Left forelimb (tissue), 1 donor: ENCODE data around the gene PTTG2.

ENCODE experiments used
- DNase-seq: peaks from one replicate; pipeline ENCODE4 v3.0.0-alpha.2; 2018; ENCODE audit warnings: low spot score

Gene PTTG2

GRCh38 chr4:37985730-37986275, 25.6 kb downstream of the PTTG2 start:
- DNase-seq: no peak

GRCh38 chr4:37988670-37989069, 28.5 kb downstream of the PTTG2 start:
- no peak for DNase-seq

- DNase-seq: no peak
Observed at GRCh38 chr4:37989398-37990260, 29.4 kb downstream of the PTTG2 start.

DNA sequence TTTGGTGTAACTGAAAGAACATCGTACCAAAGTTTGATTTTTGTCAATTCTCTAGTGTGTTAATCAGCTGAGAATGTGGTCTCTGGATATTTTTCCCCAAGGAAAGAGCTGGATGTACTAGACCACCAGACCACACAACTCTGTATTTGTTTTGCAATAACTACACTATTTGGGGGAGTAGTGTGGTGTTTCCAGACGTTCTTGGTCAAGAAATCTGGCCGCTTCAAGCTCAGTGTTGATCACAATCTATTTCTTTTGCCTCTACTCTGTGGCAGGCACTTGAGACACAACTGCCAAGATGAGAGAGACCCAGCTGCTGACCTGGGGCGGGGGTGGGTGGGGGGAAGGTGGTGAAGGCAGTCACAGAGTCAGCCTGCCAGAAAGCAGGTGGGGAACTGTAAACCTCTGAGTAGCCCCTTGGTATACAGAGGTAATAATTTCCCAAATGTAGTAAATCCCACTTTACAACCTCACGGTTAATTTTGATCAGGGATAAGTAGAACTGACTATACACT, 30.6 kb downstream of the PTTG2 start:
- DNase-seq: no peak

- DNase-seq: no peak
Observed at GRCh38 chr4:37991623-37992410, 31.6 kb downstream of the PTTG2 start.

GRCh38 chr4:37993806-37994205, 33.6 kb downstream of the PTTG2 start:
- no peak for DNase-seq

DNA sequence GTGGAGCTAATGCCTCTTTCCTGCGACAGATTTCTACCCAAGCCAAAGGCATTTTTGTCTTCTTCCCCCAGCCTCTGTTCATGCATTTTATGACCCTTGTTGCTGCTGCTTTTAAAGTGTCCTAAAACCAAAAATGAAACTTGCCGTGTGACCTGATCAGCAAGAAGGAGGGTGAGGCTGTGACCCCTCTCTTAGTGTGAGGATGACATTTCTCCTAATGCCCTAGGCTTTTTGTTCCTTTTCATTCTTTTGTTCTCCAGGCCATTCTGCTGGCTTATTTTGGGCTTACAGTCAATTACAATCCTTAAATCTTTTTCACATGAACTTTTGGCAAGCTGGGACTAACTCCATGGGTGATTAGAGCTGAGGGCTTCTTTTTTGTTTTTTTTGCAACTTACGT, 34.4 kb downstream of the PTTG2 start:
- no peak for DNase-seq

DNA sequence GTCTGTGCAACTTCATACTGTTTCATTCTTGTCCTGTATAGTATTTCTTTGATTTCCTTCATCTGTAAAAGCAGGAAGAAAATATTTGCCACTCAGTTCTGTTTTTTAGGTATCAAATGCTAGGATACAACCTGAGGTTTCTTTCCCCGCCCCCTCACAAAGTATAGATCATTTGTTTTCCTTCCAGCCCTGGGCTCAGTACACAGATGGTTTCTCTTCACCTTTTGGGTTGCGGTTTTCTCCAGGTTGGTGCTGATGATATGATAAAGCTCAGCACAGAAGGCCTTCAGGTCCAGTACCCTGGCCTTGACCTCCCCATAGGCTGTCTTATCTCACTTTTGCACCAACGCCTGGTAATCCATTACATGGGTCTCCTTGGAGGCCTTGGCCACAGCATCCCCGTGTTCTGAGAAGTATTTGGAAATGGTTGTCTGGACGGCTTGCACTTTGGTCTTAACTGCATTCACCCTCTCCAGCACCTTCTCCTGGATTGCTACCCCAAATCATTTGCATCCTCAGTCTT, 35.2 kb downstream of the PTTG2 start:
- DNase-seq: no peak

DNA sequence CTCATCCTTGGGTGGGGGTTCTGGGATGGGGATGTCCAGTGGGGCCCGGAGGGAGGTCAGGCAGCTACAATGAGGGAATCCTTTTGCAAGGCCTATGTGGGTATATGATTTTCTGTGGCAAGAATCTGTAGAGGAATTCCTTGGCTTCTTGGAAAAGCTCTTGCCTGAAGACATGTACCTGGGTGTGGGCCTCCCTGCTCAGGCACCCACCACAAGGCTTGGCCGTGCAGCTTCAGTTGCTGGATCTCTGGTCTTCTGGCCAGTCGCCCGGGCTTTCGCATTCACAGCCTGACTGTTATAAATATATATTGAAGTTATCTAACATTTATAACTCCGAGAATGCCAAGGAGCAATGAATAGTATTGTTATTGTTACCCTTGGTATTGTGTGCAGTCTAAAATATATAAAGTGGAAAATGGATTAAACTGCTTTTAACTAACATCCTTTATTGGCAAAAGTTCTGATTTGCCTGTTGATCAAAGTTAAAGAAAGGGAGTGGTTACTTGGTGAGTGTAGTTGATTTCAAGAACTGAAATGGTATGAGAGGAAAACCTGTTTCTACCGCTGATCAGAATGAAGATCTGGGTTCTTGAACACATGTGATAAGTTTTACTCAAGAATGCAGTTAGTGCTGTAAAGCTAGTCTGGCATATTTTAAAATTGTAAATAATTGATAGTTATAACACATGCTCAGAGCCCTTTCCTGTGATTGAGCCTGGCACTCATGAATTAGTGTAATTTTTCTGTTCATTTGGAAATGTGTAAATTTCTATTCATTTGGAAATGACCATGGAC, 36.0 kb downstream of the PTTG2 start:
- no peak for DNase-seq

DNA sequence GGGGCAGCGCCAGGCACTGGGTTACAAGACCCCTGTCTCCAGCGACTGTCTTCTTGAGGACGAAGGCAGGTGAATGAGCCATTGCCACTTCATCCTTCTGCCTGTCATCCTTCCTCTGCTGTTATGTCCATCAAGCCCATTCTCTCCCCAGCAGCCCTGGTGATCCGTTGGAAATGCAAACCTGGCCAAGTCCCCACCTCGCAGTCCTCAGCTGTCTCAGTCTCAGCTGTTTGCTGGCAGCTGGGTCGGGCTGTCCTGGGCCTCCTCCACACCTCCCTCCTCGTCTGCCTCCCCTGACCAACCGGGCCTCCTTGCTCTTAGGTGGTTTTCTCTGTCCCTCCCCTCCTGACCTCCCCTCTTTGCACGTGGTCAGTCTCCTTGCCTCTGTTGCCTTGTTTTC, 38.0 kb downstream of the PTTG2 start:
- no peak for DNase-seq

GRCh38 chr4:37999000-37999716, 39.0 kb downstream of the PTTG2 start:
- no peak for DNase-seq

GRCh38 chr4:37999965-38000364, 39.8 kb downstream of the PTTG2 start:
- DNase-seq: no peak

- no peak for DNase-seq
Observed at GRCh38 chr4:38001927-38002326, 41.7 kb downstream of the PTTG2 start.

DNA sequence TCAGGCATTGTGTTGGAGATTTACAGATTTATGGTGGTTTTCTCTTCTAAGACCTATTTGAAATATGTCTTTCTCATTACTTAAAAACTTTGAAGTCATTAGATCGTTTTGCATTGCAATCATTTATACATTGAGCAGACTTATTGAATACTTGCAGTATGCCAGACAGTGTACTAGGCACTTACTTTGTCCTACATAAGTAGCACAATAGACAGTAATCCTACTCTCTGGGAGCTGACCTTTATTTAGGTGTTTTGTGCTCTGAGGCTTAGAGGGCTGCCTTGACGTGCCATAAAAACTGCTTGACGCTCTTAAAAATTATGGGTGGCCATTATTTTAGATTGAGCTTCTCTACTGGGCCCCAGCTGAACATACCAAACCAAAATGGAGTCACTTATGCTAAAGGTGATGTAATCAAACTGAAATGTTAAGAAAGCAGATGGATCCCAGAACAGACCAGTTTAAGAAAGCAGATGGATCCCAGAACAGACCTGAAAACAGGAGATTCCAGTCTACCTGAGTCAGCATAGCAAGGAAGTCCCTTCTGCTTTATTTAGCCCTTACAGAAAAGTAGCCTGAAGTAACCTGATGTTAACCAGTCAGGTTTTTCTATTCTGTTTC, 42.4 kb downstream of the PTTG2 start:
- DNase-seq: no peak

DNA sequence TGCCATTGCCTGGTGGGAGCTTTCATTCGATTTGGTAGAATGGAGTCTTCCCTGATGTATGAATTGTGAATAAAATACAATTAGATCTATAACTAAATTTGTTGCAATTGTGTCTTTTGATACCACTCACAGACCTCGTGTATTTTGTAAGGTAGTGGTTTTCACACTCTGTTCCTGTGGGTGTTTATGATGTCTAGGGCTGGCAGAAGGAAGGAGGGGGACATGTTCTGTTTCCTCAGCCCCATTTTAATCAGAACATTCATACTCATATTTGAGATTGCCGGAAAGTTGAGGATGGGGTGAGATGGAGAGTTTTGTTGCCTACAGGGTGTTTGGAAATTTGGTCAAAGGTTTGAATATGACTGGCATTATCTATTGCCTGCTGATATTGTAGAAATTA, 42.9 kb downstream of the PTTG2 start:
- no peak for DNase-seq

DNA sequence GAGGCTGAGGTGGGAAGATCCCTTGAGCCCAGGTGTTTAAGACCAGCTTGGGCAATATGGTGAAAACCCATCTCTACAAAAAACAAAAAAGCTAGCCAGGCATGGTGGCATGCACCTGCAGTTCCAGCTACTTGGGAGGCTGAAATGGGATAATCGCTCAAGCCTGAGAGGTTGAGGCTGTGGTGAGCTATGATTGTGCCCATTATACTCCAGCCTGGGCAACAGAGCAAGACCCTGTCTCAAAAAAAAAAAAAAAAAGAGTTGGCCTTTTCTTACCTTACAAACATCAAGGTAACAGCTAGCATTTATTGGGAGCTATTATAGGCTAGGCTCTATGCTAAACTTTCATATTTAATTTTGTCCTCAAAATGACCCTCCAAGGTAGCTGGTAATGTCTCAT, 43.4 kb downstream of the PTTG2 start:
- DNase-seq: no peak

- DNase-seq: no peak
Observed at GRCh38 chr4:38004062-38004461, 43.9 kb downstream of the PTTG2 start.

DNA sequence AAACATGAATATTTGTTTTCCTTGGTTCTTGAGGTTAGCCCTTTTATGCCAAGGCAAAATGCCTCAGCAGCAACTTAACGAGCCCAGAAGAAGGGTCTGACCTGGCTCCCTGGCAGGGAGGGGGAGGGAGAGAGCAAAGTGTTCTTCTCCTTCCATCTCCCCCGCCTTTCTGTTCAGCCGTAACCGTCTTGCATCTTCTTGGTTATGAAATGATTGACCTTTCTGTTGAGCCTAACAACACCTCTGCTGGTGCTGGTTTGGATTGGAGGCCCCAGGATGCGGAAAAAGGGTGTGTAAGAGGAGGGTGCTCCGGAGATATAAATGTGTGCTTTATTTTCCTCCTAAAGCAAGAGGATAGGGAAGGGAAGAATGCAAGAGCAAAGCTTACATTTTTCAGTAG, 44.7 kb downstream of the PTTG2 start:
- DNase-seq: no peak

DNA sequence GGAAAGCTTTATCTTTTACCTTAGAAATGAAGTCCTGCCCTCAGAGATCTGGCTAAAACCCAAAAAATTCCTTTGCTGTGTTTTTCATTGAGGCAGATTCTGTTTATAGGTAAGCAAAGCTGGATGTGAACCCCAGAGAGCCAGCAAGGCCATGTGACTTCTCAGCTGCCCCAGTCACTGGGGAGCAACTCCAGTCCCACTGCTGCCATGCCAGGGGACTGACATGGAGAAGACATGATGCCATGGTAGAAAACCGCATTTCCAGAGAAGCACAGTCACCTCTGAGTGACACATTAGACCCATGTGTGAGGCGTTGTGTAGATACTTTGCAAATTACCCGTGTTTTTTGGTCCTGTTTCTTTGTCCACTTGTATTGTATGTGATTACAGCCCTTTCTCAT, 45.4 kb downstream of the PTTG2 start:
- no peak for DNase-seq

DNA sequence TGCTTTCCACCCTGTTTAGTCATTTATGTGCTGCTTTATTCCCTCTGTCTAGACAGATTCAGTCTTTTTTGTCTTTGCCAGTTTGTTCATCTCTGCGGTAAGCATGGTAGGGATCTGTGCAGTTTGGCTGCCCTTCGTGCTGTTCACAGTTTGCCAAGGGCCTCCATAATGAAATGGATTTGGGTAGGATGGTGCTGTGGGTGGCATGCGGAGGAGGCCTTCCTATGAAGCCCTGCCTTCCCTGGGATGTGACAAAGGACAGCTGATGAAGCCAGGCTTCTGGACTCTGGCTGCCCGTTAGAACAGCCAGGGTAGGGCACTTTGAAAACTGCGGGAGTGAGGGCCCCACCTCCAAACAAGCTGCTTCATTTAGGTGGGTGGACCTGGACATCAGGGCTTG, 47.4 kb downstream of the PTTG2 start:
- no peak for DNase-seq

DNA sequence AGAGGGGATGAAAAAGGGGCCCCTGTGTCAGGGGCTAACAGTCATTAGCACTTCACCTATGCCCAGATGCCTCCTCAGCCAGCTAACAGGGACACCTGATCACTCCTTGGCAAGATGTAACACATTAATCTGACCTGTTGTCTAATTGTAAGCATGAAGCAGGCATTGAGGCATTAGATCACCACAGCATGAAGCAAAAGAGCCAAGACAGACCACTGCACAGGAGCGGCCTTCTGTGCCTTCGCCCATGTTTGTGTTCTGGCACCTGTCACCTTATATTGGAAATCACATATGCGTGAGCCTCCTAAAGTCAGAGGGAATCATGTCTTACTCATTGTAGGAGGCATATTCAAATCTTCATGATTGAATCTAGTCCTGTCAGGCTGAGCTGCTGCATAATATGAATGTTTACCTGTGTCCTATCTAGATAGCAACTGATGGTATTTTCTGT, 48.4 kb downstream of the PTTG2 start:
- no peak for DNase-seq
